EH (cell line): ENCODE measurements around the gene RIMS4.
"Not testable (repeated sequence)": the region's sequence is repeated elsewhere in the genome, so short reads cannot be mapped to it uniquely, and the experiment has no call there.

Experiments used
- DNase-seq: peaks from one replicate; pipeline ENCODE4 v3.0.0-alpha.2; 2015; ENCODE audit warnings: low read depth

RIMS4 gene

GRCh38 chr20:44830523-44830922, 20.2 kb upstream of the RIMS4 start:
- no peak for DNase-seq

GRCh38 chr20:44829688-44830087, 19.3 kb upstream of the RIMS4 start:
- no peak for DNase-seq

- no peak for DNase-seq
These were observed 18.3 kb upstream of the RIMS4 start for GRCh38 chr20:44828640-44829039.

GRCh38 chr20:44827401-44827800, 17.1 kb upstream of the RIMS4 start:
- no peak for DNase-seq

GRCh38 chr20:44821576-44821975, 11.2 kb upstream of the RIMS4 start:
- DNase-seq = not testable (repeated sequence)

- no peak for DNase-seq
These were observed 9.6 kb upstream of the RIMS4 start for GRCh38 chr20:44819936-44820335.

- DNase-seq = no peak
These were observed 7.0 kb upstream of the RIMS4 start for GRCh38 chr20:44817143-44817910.

- DNase-seq = no peak
These were observed 4.6 kb upstream of the RIMS4 start for GRCh38 chr20:44814937-44815336.

- no peak for DNase-seq
These were observed 872 bp upstream of the RIMS4 start for GRCh38 chr20:44811150-44811685.

GRCh38 chr20:44810061-44810390, 320 bp downstream of the RIMS4 start:
- DNase-seq = no peak

GRCh38 chr20:44809380-44810060, 826 bp downstream of the RIMS4 start:
- no peak for DNase-seq

GRCh38 chr20:44807684-44808056, 2.7 kb downstream of the RIMS4 start:
- no peak for DNase-seq

- no peak for DNase-seq
These were observed 3.2 kb downstream of the RIMS4 start for GRCh38 chr20:44807051-44807683.

- peak; percentile 26 for DNase-seq
These were observed 4.2 kb downstream of the RIMS4 start for GRCh38 chr20:44805979-44806620.

GRCh38 chr20:44805335-44805978, 4.9 kb downstream of the RIMS4 start:
- no peak for DNase-seq

GRCh38 chr20:44803383-44803941, 6.9 kb downstream of the RIMS4 start:
- DNase-seq = no peak

- no peak for DNase-seq
These were observed 7.6 kb downstream of the RIMS4 start for GRCh38 chr20:44802702-44803101.

GRCh38 chr20:44800391-44801046, 9.8 kb downstream of the RIMS4 start:
- DNase-seq = no peak

GRCh38 chr20:44799691-44800090, 10.7 kb downstream of the RIMS4 start:
- no peak for DNase-seq

- no peak for DNase-seq
These were observed 13.4 kb downstream of the RIMS4 start for GRCh38 chr20:44796758-44797457.

- DNase-seq = no peak
These were observed 14.0 kb downstream of the RIMS4 start for GRCh38 chr20:44796311-44796710.
